H4 (cell line): ENCODE data around the gene PCBP3. TPM values are rescaled to one million over a fixed set of nuclear protein-coding genes. Genes with fewer than 3 reads are reported as not detected.
A peak's percentile ranks its signal among the peaks of the same experiment; 100 is the strongest.

Source experiments
- DNase-seq: peaks from one replicate; pipeline ENCODE4 v3.0.0-alpha.2; 2015; ENCODE audit warnings: low spot score
- total RNA-seq: library from RNA; depleted of rRNA; stranded (reverse); fragments of >200 nt; shearing (Covaris generic); gene quantifications from 2 replicates; pipeline ENCODE4 v1.2.3, GENCODE V29; 2014

PCBP3 gene
- total RNA-seq, 1 experiment from 2014 or later = 6.1 TPM

DNA sequence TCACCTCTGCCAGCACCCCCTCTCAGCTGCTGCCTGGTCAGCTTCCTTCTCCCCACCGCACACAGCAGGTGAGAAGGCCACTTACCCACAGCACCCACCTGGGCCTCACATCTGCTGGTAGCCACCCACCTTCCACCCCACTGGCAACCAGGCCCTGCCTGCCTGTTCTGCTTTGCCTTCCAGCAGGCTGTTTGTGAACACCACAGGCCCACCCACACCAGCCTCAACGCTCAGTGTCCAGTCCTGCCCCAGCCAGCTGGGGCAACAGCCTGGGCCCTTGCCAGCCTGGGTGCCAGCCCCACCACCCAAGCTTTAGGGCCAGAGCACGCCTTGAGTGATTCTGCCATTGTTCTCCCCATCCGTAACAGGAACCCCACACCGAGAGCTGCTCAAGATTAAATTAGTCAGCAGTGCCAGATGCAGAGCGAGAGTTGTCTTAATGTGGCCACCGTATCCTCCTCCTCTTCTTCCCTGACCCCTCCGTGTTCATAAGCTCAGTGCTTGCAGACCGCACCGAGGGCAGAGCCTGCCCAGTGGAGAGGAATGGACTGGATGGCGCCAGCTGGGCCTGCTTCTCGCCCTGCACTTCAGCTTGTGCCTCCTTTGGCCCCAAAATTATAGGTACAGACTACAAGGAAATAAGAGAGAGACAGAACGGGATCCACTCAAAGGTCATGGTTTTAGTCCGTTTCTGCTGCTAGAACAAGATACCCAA, 217.8 kb downstream of the PCBP3 start:
- no peak for DNase-seq

DNA sequence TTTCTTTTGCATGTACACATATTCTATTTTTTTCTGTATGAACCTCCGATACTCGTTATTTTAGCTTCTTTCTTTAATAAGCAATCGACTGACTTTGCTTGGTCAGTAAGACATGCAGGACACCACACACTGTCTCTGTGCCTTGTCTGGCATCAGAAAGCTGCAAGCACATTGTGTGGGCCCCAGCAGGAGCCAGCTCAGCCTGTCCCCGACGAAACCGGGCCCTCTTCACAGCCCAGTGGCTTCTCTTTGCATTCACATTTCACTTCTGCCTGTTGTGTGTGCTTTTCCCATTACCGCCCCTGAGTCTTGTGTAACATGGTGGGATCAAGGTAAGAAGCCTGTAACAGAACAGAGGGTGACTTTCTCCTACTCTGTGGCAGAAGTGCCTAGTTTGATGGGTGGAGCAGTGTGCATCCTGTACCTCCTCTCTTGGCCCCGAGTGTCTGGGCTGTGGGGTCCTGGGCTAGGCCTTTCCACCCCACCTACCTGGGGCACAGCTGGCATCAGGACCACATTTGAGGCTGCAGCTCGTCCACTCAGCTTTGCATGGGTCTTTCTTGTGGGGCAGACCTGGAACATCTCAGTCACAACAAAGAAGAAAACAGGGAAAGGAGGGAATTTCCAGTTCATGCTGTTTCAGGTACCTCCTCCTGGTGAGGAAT, 219.2 kb downstream of the PCBP3 start:
- no peak for DNase-seq

DNA sequence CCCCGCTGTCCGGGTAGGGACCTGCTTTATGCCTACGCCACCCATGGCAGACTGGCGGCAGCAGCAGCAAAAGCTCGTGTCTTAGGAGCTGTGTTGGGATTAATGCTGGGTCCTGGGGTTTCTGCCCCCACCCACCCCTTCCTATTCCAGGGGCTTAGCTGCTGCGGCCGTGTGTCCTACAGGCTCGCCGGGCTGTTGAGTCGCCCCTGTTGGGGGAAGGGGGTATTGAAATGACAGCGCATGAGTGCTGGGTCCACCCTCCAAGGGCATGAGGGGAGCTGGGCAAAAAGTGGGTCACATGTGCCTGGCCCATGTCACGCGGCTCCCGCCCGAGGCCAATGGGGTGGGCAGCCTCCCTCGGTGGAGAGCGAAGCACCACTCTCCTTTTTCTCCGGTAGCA, 219.7 kb downstream of the PCBP3 start:
- DNase-seq = no peak

DNA sequence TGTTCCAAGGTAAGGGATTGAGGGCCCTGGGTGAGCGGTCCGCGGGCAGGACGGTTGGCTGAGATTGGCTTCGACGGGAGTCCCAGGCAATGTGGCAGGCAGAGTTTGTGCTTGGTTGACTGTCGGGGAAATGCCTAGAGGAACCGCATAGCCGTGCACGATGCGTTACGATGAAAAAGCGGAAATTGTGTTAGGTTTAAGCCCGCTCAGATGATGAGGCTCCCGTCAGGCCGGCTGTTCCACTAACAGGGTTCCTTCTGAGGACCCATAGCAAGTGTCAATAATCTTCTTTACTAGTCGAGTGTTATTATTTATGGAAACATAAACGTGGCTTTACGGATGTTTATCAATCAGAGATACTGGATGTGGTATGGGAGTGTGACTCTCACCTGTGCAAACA, 220.2 kb downstream of the PCBP3 start:
- DNase-seq = no peak

DNA sequence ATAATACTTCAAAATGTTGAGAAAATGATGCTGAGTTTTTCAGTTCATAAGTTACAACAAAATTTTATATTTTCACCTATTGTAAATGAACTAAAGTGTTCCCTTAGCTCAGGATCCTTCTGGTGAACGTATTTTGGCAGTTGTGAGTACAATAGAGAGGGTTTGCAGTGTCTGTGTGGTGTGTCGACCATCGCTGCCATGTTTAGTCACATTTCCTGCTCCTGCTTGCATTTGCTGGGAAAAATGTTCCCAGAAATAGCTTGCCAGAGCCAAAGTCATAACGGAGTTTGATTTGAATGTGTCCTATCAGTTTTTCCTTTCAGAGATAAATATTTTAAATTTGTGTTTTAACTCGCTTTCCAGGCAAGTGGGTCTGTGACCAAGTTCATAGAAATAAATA, 220.9 kb downstream of the PCBP3 start:
- no peak for DNase-seq

DNA sequence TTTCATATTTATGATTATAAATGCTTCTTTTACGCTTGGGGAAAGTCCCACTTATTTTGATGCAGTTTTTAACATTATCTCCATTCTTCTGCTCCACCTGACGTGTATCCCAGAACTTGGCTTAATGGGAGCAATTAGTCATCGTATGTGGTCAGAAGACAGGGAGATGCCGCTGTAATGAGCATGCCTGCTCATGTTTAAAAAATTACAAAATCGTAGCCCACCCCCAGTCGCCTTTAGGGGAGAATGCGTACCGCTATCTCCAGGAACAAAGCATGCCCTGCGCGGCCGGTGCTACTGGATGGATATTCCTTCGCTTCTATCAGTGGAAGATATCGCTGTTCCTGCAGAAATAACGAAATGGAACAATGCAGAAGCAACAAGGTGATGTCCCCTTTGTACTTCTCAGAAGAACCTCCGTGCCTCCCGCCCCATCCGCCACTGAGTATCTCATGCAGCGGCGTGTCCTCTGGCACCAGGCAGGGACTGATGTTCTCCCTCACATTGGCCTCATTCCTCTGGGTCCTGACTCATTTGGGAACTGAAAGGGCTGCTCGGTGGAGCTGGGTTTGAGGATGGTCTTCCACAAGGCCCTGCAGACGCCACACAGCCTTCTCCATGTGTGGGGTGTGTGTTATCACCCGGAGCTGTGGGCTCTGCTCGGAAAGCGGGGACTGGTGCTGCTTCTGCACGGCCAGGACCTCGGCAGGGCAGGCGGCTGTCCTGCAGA, 221.7 kb downstream of the PCBP3 start:
- DNase-seq = peak; percentile 57

DNA sequence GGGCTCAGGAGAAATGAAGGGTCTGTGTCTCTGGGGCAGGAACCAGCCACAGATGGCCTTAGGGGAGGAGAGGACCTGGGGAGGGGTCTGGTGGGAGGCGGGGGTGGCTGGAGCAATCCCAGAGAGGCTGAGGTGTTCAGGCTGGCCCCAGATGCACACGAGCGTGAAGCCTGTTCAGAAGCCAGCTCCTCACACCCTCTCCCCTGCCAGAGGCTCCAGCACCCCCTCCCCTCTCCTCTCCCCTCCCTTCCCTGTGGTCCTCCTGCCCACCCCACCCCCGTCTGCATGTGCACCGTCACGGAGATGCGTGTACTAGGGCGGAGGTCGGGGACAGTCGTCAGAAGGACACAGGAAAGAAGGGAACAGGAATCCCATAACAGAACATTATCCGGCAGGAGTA, 223.0 kb downstream of the PCBP3 start:
- DNase-seq = no peak

DNA sequence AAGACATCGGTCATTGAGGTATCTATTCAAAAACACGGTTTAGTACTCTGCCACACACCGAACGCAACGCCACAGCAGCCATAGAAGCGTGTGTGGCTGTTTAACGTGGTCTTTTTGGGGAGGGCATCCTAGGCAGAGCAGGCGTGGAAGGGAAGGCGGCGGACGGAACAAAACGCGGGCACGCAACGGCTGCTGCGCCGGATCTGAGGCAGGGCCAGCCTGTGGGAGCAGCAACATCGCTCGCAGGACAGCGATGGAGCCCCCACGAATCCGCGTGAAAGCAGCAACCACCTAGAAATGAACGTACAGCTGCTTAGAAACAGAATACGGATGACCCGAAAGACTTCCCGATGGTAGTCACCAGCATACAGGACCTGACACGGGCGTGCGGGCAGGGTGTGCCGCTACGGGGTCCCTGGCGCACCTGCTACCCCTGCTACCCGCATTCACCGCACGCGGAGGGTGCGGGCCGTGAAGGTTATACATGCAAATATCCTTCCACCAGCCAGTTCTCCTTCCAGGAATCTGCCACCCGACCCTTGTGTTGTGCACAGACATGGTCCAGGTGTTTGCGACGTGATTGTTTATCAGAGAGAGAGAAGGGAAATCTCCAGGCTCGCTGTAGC, 223.6 kb downstream of the PCBP3 start:
- no peak for DNase-seq

DNA sequence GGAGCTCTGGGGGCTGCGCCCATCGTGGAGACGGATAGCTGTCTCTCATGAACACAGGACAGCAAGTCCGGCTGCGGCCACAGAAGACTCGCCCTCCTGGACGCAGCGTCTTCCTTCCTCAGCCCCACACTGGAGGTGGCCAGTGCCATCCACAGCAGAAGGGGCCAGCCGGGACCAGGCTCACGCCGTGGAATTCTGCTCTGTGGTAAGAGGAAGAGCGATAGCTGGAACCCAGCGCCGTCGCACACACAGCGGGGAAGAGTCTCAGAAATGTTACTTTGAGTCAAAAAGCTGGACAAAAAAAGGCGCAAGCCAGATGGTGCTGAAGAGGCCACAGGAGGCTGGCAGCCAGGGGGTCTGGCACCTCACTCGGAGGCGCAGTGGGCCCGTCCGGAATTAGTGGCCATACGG, 224.2 kb downstream of the PCBP3 start:
- no peak for DNase-seq

DNA sequence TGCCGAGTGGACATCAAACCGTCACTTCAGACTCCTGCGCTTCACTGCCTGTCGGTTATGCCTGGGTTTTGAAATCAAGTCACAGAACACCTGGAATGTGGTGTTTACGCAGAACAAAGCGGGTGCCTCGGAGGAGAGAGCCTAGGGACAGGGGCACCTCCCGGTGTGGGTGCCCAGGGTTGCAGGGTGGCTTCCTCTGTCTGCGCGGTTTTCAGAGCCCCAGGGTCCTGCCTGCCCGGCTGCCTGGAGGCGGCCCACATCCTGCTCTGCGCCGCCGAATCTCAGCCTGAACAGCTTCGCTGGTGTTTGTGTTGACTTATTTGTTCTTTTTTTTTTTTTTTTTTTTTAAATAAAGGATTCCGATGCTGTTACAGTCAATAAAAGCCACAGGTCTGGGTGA, 224.6 kb downstream of the PCBP3 start:
- DNase-seq = no peak

DNA sequence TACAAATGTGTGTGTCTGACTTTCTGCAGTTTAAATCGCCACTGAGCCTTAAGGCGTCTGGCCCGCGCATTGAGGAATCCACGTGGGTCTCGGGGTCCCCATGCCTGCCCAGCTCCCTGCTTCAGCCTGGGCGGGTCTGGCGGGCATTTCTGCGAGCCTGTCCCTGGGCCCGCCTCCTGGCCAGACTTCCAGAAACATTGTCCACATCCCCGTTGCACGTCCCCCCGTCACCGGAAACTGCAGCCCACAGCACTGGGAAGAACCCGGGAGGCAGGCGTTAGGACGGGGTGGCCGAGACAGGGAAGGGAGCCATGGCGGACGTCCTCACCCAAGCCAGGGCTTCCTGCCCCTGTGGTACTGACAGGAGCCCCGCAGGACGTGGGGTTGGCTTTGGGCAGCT, 225.0 kb downstream of the PCBP3 start:
- DNase-seq = no peak

DNA sequence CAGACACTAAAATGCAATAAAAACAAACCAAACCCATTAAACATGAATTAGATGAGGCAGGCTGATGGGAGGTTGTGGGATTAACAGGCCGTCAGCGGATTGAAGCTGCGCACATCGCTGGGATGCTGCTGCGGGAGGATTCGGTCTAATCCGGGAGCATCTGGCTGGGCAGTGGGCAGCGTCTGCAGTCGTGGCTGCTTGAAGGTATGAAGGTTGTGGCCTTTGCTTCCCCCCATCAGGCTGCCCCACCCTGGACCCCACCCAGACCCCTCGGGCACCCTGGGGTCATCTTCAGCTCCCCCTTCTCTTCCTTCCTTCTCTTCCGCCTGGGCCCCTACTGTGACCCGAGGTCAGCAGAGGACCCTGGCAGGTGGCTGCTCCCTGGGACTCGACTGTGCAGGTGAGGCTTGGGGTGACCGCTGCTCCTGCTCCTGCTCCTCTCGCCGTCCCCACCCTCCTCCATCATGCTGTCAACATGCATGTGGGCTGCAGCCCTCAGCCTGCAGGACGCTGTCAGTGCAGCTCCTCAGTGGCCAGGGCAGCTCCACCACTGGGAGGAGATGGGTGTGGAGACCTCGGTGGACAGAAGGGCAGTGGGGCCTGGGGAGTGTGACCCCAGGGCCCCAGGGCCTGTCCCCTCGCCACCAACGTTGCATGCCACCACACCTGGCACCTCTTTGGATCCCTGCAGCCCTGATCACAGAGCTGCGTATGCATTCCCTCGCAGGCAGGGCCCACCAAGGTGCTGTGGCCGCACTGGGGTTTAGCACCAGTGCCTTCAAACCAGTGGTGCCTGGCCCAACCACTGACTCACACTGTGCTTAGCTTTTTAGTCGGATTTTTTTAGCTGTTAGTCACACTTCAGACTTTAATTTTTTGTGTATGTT, 225.8 kb downstream of the PCBP3 start:
- no peak for DNase-seq

DNA sequence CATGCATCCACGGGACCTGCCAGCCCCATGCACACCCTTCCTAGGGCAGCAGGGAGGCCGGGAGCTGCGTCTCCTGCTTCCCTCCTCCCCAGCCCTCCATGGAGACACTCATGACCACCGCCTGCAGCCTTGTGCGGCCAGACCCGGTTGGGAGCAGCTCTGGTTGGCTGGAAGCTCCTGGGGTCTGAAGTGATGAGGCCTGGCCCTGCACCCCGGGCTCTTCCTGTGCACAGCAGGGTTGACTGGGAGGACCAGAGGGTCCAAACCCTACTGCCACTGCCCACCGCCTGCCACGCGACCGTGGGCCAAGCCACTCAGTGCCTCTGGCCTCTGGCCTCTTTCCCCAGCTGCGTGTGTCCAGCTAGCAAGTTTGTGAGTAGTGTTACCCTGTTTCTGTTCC, 226.9 kb downstream of the PCBP3 start:
- no peak for DNase-seq

DNA sequence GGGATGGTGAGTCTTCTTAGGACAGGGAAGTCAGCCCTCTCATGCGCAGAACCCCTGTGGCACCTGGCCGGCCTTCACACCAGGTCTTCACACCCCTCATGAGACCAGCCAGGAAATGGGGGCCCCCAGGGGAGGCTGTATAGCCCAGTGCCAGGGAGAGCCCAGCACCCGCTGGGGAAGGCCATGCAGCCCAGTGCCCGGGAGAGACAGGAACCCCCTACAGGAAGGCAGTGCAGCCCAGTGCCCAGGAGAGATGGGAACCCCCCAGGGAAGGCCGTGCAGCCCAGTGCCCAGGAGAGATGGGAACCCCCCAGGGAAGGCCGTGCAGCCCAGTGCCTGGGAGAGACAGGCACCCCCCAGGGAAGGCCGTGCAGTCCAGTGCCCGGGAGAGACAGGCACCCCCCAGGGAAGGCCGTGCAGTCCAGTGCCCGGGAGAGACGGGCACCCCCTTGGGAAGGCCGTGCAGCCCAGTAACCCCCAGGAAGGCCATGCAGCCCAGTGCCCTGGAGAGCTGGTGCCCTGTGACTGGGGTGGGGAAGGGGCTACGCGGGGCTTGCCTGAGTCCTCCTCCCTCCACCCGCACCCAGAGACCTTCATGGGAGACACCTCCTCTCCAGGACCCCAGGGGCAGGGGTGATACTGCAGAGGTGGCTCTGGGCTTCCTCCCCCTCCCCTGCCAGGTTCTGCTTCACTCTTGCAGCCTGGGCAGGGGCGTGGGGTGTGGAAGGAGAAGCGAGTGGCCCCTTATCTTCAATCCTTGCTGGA, 227.5 kb downstream of the PCBP3 start:
- DNase-seq = no peak

DNA sequence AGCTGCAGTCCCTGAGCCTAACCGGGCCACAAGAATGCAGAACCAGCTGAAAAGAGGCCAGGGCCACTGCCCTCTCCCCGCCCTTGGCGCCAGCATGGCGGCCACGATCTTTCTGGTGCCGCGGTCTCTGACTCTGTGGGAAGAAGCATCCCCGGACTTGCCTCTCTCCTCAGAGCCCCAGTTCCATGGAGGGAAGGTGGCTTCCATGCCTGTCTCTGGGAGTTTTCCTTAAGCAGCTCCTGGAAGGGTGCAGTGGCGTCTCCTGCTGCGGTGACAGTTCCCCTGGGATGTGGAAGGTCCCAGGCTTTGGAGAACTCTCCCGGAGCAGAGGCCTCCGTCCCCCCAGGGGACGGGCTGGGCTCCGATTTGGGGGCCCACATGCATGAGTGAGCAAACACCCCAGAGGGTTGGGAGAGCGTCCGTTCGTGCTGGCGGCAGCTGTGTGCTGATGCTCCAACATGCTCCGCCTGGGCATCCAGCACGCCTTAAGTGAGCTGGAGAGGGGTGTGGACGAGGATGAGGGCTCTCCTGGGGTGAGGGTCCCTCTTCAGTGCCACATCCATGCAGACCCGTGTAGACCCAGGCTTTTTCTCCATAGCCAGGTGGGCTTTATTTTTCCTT, 228.2 kb downstream of the PCBP3 start:
- no peak for DNase-seq

DNA sequence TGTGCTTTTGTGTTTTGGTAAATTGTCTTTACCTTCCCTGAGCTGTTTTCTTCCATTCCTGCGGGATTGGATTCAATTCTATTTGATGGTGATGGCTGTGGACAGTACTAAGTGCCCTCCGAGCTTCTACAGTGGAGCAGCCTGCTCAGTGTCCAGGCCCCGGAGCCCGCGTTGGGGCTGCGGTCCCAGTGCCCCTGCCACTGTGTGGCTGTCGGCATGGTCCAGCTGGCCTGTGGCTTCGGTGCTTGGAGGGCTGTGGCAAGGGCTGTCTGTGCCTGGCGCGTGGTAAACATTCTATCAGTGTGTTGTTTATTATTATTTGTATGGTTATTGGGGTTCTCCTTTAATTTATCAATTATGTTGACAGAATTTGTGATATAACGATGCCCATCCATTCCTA, 228.9 kb downstream of the PCBP3 start:
- DNase-seq = no peak

DNA sequence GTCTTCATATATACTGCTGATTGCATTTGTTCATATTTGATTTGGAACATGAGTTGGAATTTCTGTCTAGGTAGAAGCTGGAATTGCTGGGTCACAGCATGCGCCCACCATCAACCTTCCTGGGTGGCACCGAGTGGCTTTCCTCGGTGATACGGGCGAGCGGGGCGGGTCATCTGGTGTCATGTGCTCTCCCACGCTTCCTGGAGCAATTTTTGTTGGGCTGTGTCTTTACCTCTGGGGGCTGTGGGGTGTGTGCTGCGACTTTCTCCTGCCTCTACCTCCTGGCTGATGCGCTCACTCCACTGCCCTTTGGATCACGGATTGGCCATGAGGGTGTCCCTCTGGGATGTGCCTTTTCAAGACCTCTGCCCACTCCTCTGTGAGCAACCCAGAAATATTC, 229.4 kb downstream of the PCBP3 start:
- DNase-seq = no peak

DNA sequence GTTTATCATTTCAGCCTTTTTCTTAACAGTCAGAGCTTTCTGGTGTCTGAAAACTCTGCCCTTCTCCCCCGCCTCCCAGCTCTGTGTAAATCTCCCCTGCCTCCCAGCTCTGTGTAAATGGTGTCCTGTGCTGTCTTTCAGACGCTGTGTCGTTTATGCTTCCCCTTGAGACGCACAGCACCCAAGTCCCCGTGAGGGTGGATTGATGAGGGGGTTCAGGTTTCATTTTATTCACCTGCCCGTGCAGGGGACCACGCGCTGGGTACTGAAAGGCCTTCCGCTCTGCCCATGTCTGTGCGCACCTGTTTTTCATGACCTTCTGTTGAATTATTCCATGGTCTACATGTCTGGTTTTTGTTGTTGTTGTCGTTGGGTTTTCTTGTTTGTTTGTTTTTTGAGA, 229.9 kb downstream of the PCBP3 start:
- DNase-seq = no peak

DNA sequence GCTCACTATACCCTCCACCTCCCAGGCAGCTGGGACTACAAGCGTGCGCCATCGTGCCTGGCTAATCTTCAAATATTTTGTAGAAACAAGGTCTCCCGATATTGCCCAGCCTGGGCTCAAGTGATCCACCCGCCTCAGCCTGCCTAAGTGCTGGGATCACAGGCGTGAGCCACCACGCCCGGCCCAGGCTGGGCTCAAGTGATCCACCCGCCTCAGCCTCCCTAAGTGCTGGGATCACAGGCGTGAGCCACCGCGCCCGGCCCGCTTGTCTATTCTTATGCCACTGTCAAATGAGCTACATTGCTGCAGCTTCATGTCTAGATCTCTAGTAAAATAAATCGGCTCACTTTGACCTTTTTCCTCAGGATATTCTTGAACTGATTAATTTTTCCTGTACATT, 230.3 kb downstream of the PCBP3 start:
- DNase-seq = no peak

DNA sequence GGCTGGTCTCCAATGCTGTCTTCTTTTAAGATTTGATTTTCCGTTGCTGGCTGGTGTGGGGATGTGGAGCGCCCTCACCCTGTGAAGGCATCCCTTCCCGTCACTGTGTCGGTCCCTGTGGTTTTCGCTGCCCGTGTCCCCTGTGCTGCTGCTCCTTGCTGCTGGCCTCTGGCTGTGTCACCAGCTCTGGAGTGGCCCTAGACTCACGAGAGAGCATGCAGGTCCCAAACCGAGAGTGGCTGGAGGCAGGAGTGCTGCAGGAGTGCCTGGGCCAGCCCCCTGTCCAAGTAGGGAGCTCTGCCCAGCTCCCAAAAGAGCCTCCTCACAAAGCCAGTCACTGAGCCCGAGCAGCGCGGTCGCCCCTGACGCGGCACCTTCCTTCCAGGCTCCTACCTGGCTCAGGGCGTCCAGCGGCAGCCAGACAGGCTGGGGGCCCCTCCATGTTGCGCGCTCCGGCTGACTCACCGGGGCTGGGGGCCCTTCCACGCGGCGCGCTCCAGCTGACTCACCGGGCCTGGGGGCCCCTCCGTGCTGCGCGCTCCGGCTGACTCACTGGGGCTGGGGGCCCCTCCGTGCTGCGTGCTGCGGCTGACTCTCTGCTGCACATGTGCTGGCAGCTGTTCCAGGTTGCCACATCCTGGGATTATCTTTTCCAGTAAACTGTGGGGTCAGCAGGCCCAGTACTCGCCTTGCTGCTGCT, 231.3 kb downstream of the PCBP3 start:
- DNase-seq = peak; percentile 97
